ENCODE results near the gene FOXE3. TPM values are rescaled to one million over a fixed set of nuclear protein-coding genes. Genes with fewer than 3 reads are reported as not detected.

Gene FOXE3
- total and polyA plus RNA-seq, 10 of the 15 experiments (the other 5 are each of a cell fraction or from before 2014, with no cell fraction given): 0.13 TPM; not detected in 9

GRCh38 chr1:47371016-47371517 lies 45.0 kb upstream of the FOXE3 start:
- intact Hi-C loops (cut with micrococcal nuclease; ENCODE audit: unreplicated experiment): no loop called here
- H4K20me1 ChIP-seq (ENCODE audit: control insufficient read depth, insufficient read depth): no peaks in the 10 kb centered on the region
- no peak for ATAC-seq
- CTCF ChIA-PET: interaction anchor here (1.4 to 1.5 kb wide), 2 partner anchors 18 to 61 kb away, joined by 3 to 4 read pairs; no protein-coding TSS in a partner anchor
- H3K27ac ChIP-seq (ENCODE audit: control insufficient read depth, insufficient read depth): no peak overlapping the region
- no peak for FAIRE-seq
- H3K4me1 ChIP-seq (ENCODE audit: control insufficient read depth, insufficient read depth, low read length): no peaks in the 10 kb centered on the region
- POLR2A ChIA-PET: no interaction called here
- BruUV-seq (replicated peaks): no TSS peak
- SMC1A ChIA-PET (ENCODE audit: uncharacterized antibody, unreplicated experiment): interaction anchor here (0.9 to 2.0 kb wide), 3 partner anchors 11 to 37 kb away, joined by 3 to 5 read pairs (median 4); no protein-coding TSS in a partner anchor
- H3K9ac ChIP-seq (ENCODE audit: control insufficient read depth, insufficient read depth, low read length): no peak overlapping the region
- no peaks in the 10 kb centered on the region for H3K9me3 ChIP-seq (replicated peaks; ENCODE audit: control insufficient read depth, insufficient read depth, low read length)
- peaks cover 5 to 17% of the 10 kb centered on the region in 2 experiments for H3K36me3 ChIP-seq (ENCODE audit: control insufficient read depth in 2 of 2, insufficient read depth in 2 of 2, low read length in 1 of 2)
- in situ Hi-C loops (cut with MboI): no loop called here
- no peaks in the 10 kb centered on the region for H3K27me3 ChIP-seq (replicated peaks in 1 of 2; ENCODE audit: control insufficient read depth in 2 of 2, insufficient read depth in 2 of 2, low read length in 1 of 2)
- H3K79me2 ChIP-seq (ENCODE audit: control insufficient read depth, insufficient read depth, low read length): no peaks in the 10 kb centered on the region
- no peak for DNase-seq (ENCODE audit: low read depth, low spot score)
- RAD21 ChIA-PET (ENCODE audit: unreplicated experiment): interaction anchor here (0.7 kb wide), 1 partner anchor 17 kb away, joined by 3 read pairs; no protein-coding TSS in a partner anchor
- H3K4me2 ChIP-seq (ENCODE audit: control insufficient read depth, insufficient read depth): no peak overlapping the region
- no peak overlapping the region for H2AFZ ChIP-seq (ENCODE audit: control insufficient read depth, low read depth, low read length)
- no peak overlapping the region for H3K4me3 ChIP-seq
- TF ChIP-seq TCF12 (IDR thresholded peaks at IDR 0.05; ENCODE audit: low read depth, low read length) (no peak), TARDBP (IDR thresholded peaks at IDR 0.05; ENCODE audit: borderline replicate concordance) (no peak)

GRCh38 chr1:47374501-47374900 lies 41.6 kb upstream of the FOXE3 start:
- Histone ChIP-seq H3K79me2 (ENCODE audit: control insufficient read depth, insufficient read depth, low read length) (no peaks in the 10 kb centered on the region), H3K27me3 (replicated peaks in 1 of 2; ENCODE audit: control insufficient read depth in 2 of 2, insufficient read depth in 2 of 2, low read length in 1 of 2) (no peaks in the 10 kb centered on the region), H4K20me1 (ENCODE audit: control insufficient read depth, insufficient read depth) (no peaks in the 10 kb centered on the region), H3K27ac (ENCODE audit: control insufficient read depth, insufficient read depth) (no peak overlapping the region), H2AFZ (ENCODE audit: control insufficient read depth, low read depth, low read length) (no peak overlapping the region), H3K4me1 (ENCODE audit: control insufficient read depth, insufficient read depth, low read length) (no peaks in the 10 kb centered on the region), H3K36me3 (ENCODE audit: control insufficient read depth in 2 of 2, insufficient read depth in 2 of 2, low read length in 1 of 2) (peaks cover 2 to 8% of the 10 kb centered on the region in 2 experiments; a peak in 3 of 4 replicates), H3K9ac (ENCODE audit: control insufficient read depth, insufficient read depth, low read length) (no peak overlapping the region), H3K4me2 (ENCODE audit: control insufficient read depth, insufficient read depth) (no peak overlapping the region), H3K9me3 (replicated peaks; ENCODE audit: control insufficient read depth, insufficient read depth, low read length) (no peaks in the 10 kb centered on the region), H3K4me3 (no peak overlapping the region)
- no TSS peak for BruUV-seq (replicated peaks)
- FAIRE-seq (no peak), DNase-seq (ENCODE audit: low read depth, low spot score) (no peak), ATAC-seq (no peak)
- WGBS (ENCODE audit: insufficient coverage, insufficient replicate concordance, low lambda C conversion rate, missing lambda C conversion rate): 100% methylated on average over 1 of the region's 1 CpG
- intact Hi-C loops (cut with micrococcal nuclease; ENCODE audit: unreplicated experiment): no loop called here
- RAD21 ChIA-PET (ENCODE audit: unreplicated experiment): no interaction called here
- SMC1A ChIA-PET (ENCODE audit: uncharacterized antibody, unreplicated experiment): interaction anchor here (1.1 kb wide), 1 partner anchor 98 kb away, joined by 3 read pairs; no protein-coding TSS in a partner anchor
- POLR2A ChIA-PET: no interaction called here
- in situ Hi-C loops (cut with MboI): no loop called here
- CTCF ChIA-PET: no interaction called here
- TF ChIP-seq SUZ12 (IDR thresholded peaks at IDR 0.05; ENCODE audit: unreplicated experiment) (no peak), BRCA1 (IDR thresholded peaks at IDR 0.05; ENCODE audit: low read depth, low read length) (no peak), HSF1 (IDR thresholded peaks at IDR 0.05; ENCODE audit: low read depth, low read length) (no peak)
